ENCODE data around the gene ANKRD13B.

ANKRD13B gene

GRCh38 chr17:29622337-29623282 is 29.7 kb downstream of the ANKRD13B start, which contains the start of gene CORO6:
TSS of gene CORO6 (minus strand) at chr17:29622912. CDS start at chr17:29621421, 1,491 bp downstream.
- H3K4me3 ChIP-seq (ENCODE audit: low read depth in 1 of 5, low read length in 5 of 5): peak within 1 kb of the TSS; percentile 31 to 78 (median 69)

DNA sequence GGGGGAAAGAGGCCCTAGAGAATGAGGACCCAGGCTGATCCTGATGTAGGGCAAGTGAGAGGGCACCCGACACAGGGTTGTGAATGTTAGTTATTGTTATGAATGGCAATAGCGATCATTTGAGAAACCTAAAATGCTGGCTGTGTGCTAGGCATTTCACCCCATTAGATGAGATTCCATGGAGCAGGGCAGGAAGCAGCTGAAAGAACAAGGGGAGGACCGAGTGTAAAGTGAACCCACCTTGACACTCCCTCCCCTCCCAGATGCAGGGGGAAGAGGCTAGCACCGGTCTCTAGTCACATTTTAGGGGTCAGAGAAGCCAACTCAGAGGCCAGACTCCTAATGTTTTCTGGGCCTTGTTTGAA is 30.3 kb downstream of the ANKRD13B start:
- no peaks in the 10 kb centered on the region for H3K36me3 ChIP-seq (ENCODE audit: control insufficient read depth in 5 of 5, insufficient read depth in 5 of 5, low read length in 5 of 5)
- peaks cover 0 to 5% (median 0%) of the 10 kb centered on the region in 5 donors for H3K27me3 ChIP-seq (ENCODE audit: control insufficient read depth in 5 of 5, insufficient read depth in 4 of 5, low read length in 5 of 5)
- H3K9ac ChIP-seq (ENCODE audit: low read length in 5 of 5): peak overlapping the region in 1 of 5 donors; percentile 13
- peaks cover 0 to 29% (median 24%) of the 10 kb centered on the region in 5 donors for H3K4me1 ChIP-seq (ENCODE audit: control insufficient read depth in 5 of 5, insufficient read depth in 5 of 5, low read length in 5 of 5)
- H3K9me3 ChIP-seq (ENCODE audit: control insufficient read depth in 5 of 5, low read length in 5 of 5): no peaks in the 10 kb centered on the region
- H3K4me3 ChIP-seq (ENCODE audit: low read depth in 1 of 5, low read length in 5 of 5): peak overlapping the region in 4 of 5 donors; percentile 66 to 78 (median 70)
- H3K27ac ChIP-seq (ENCODE audit: low read depth, low read length): no peak overlapping the region

More at GRCh38 chr17:29622337-29623282, 29.7 kb downstream of the ANKRD13B start, which contains the start of gene CORO6:
- peak within 1 kb of the TSS in 4 of 5 donors; percentile 39 to 71 (median 58) for H3K9ac ChIP-seq (ENCODE audit: low read length in 5 of 5)
- H3K36me3 ChIP-seq (ENCODE audit: control insufficient read depth in 5 of 5, insufficient read depth in 5 of 5, low read length in 5 of 5): no peaks in the 10 kb centered on the region
- H3K27me3 ChIP-seq (ENCODE audit: control insufficient read depth in 5 of 5, insufficient read depth in 4 of 5, low read length in 5 of 5): peaks cover 0 to 5% (median 0%) of the 10 kb centered on the region in 5 donors
- no peaks in the 10 kb centered on the region for H3K9me3 ChIP-seq (ENCODE audit: control insufficient read depth in 5 of 5, low read length in 5 of 5)
- H3K4me1 ChIP-seq (ENCODE audit: control insufficient read depth in 5 of 5, insufficient read depth in 5 of 5, low read length in 5 of 5): peaks cover under 1 to 36% (median 30%) of the 10 kb centered on the region in 5 donors
- peak within 1 kb of the TSS; percentile 16 for H3K27ac ChIP-seq (ENCODE audit: low read depth, low read length)

- H3K27me3 ChIP-seq (ENCODE audit: control insufficient read depth in 5 of 5, insufficient read depth in 4 of 5, low read length in 5 of 5): no peaks in the 10 kb centered on the region
- H3K4me1 ChIP-seq (ENCODE audit: control insufficient read depth in 5 of 5, insufficient read depth in 5 of 5, low read length in 5 of 5): peaks cover 0 to 36% (median 25%) of the 10 kb centered on the region in 5 donors
- H3K9me3 ChIP-seq (ENCODE audit: control insufficient read depth in 5 of 5, low read length in 5 of 5): no peaks in the 10 kb centered on the region
- H3K36me3 ChIP-seq (ENCODE audit: control insufficient read depth in 5 of 5, insufficient read depth in 5 of 5, low read length in 5 of 5): peaks cover 0 to 9% (median 0%) of the 10 kb centered on the region in 5 donors
- H3K4me3 ChIP-seq (ENCODE audit: low read depth in 1 of 5, low read length in 5 of 5): no peak overlapping the region
- H3K9ac ChIP-seq (ENCODE audit: low read length in 5 of 5): no peak overlapping the region
- H3K27ac ChIP-seq (ENCODE audit: low read depth, low read length): no peak overlapping the region
Measured at GRCh38 chr17:29624586-29624985, 31.7 kb downstream of the ANKRD13B start.

- peaks cover 0 to 36% (median 26%) of the 10 kb centered on the region in 5 donors for H3K4me1 ChIP-seq (ENCODE audit: control insufficient read depth in 5 of 5, insufficient read depth in 5 of 5, low read length in 5 of 5)
- H3K9ac ChIP-seq (ENCODE audit: low read length in 5 of 5): no peak overlapping the region
- H3K27ac ChIP-seq (ENCODE audit: low read depth, low read length): no peak overlapping the region
- no peak overlapping the region for H3K4me3 ChIP-seq (ENCODE audit: low read depth in 1 of 5, low read length in 5 of 5)
- H3K36me3 ChIP-seq (ENCODE audit: control insufficient read depth in 5 of 5, insufficient read depth in 5 of 5, low read length in 5 of 5): peaks cover 0 to 15% (median 0%) of the 10 kb centered on the region in 5 donors
- H3K27me3 ChIP-seq (ENCODE audit: control insufficient read depth in 5 of 5, insufficient read depth in 4 of 5, low read length in 5 of 5): no peaks in the 10 kb centered on the region
- H3K9me3 ChIP-seq (ENCODE audit: control insufficient read depth in 5 of 5, low read length in 5 of 5): no peaks in the 10 kb centered on the region
Measured at GRCh38 chr17:29625037-29625750, 32.3 kb downstream of the ANKRD13B start.

DNA sequence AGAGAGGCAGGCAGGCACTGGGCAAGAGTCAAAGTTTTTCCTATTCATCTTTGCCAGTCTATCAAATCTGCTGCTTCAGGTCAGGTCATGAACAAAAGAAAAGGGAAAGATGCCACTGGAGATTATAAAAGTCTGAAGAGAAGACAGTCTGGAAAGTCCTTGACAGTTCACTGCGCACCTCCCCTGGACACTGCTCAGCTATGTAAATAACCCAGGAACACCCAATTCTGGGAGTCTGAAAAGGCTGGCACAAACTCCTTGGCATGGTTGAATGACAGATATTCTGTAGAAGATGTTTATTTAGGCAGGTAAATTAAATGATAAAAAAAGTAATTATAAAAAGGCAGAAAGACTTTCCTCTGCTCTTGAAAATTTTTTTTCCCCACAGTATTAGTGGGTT is 35.0 kb downstream of the ANKRD13B start:
- no peak overlapping the region for H3K9ac ChIP-seq (ENCODE audit: low read length in 5 of 5)
- no peak overlapping the region for H3K4me3 ChIP-seq (ENCODE audit: low read depth in 1 of 5, low read length in 5 of 5)
- peaks cover 0 to 39% (median 28%) of the 10 kb centered on the region in 5 donors for H3K4me1 ChIP-seq (ENCODE audit: control insufficient read depth in 5 of 5, insufficient read depth in 5 of 5, low read length in 5 of 5)
- H3K27me3 ChIP-seq (ENCODE audit: control insufficient read depth in 5 of 5, insufficient read depth in 4 of 5, low read length in 5 of 5): no peaks in the 10 kb centered on the region
- peaks cover 0 to 39% (median 18%) of the 10 kb centered on the region in 5 donors for H3K36me3 ChIP-seq (ENCODE audit: control insufficient read depth in 5 of 5, insufficient read depth in 5 of 5, low read length in 5 of 5)
- no peak overlapping the region for H3K27ac ChIP-seq (ENCODE audit: low read depth, low read length)
- no peaks in the 10 kb centered on the region for H3K9me3 ChIP-seq (ENCODE audit: control insufficient read depth in 5 of 5, low read length in 5 of 5)

GRCh38 chr17:29628644-29629043 is 35.7 kb downstream of the ANKRD13B start:
- Histone ChIP-seq H3K4me1 (ENCODE audit: control insufficient read depth in 5 of 5, insufficient read depth in 5 of 5, low read length in 5 of 5) (peaks cover 0 to 36% (median 23%) of the 10 kb centered on the region in 5 donors), H3K27ac (ENCODE audit: low read depth, low read length) (no peak overlapping the region), H3K4me3 (ENCODE audit: low read depth in 1 of 5, low read length in 5 of 5) (no peak overlapping the region), H3K9ac (ENCODE audit: low read length in 5 of 5) (no peak overlapping the region), H3K36me3 (ENCODE audit: control insufficient read depth in 5 of 5, insufficient read depth in 5 of 5, low read length in 5 of 5) (peaks cover 0 to 43% (median 21%) of the 10 kb centered on the region in 5 donors), H3K27me3 (ENCODE audit: control insufficient read depth in 5 of 5, insufficient read depth in 4 of 5, low read length in 5 of 5) (no peaks in the 10 kb centered on the region), H3K9me3 (ENCODE audit: control insufficient read depth in 5 of 5, low read length in 5 of 5) (no peaks in the 10 kb centered on the region)

- Histone ChIP-seq H3K36me3 (ENCODE audit: control insufficient read depth in 5 of 5, insufficient read depth in 5 of 5, low read length in 5 of 5) (peaks cover 0 to 51% (median 26%) of the 10 kb centered on the region in 5 donors), H3K9ac (ENCODE audit: low read length in 5 of 5) (no peak overlapping the region), H3K9me3 (ENCODE audit: control insufficient read depth in 5 of 5, low read length in 5 of 5) (no peaks in the 10 kb centered on the region), H3K27me3 (ENCODE audit: control insufficient read depth in 5 of 5, insufficient read depth in 4 of 5, low read length in 5 of 5) (no peaks in the 10 kb centered on the region), H3K4me1 (ENCODE audit: control insufficient read depth in 5 of 5, insufficient read depth in 5 of 5, low read length in 5 of 5) (peaks cover 0 to 36% (median 22%) of the 10 kb centered on the region in 5 donors), H3K27ac (ENCODE audit: low read depth, low read length) (no peak overlapping the region), H3K4me3 (ENCODE audit: low read depth in 1 of 5, low read length in 5 of 5) (no peak overlapping the region)
Measured at GRCh38 chr17:29629839-29630238, 36.9 kb downstream of the ANKRD13B start.

- Histone ChIP-seq H3K4me3 (ENCODE audit: low read depth in 1 of 5, low read length in 5 of 5) (no peak overlapping the region), H3K9me3 (ENCODE audit: control insufficient read depth in 5 of 5, low read length in 5 of 5) (no peaks in the 10 kb centered on the region), H3K9ac (ENCODE audit: low read length in 5 of 5) (no peak overlapping the region), H3K27ac (ENCODE audit: low read depth, low read length) (peak overlapping the region; percentile 13), H3K27me3 (ENCODE audit: control insufficient read depth in 5 of 5, insufficient read depth in 4 of 5, low read length in 5 of 5) (no peaks in the 10 kb centered on the region), H3K4me1 (ENCODE audit: control insufficient read depth in 5 of 5, insufficient read depth in 5 of 5, low read length in 5 of 5) (peaks cover 0 to 31% (median 18%) of the 10 kb centered on the region in 5 donors), H3K36me3 (ENCODE audit: control insufficient read depth in 5 of 5, insufficient read depth in 5 of 5, low read length in 5 of 5) (peaks cover 0 to 59% (median 30%) of the 10 kb centered on the region in 5 donors)
Measured at GRCh38 chr17:29630630-29631193, 37.8 kb downstream of the ANKRD13B start.

GRCh38 chr17:29633886-29634285 is 41.0 kb downstream of the ANKRD13B start:
- Histone ChIP-seq H3K4me3 (ENCODE audit: low read depth in 1 of 5, low read length in 5 of 5) (no peak overlapping the region), H3K27ac (ENCODE audit: low read depth, low read length) (no peak overlapping the region), H3K9ac (ENCODE audit: low read length in 5 of 5) (no peak overlapping the region), H3K36me3 (ENCODE audit: control insufficient read depth in 5 of 5, insufficient read depth in 5 of 5, low read length in 5 of 5) (peaks cover 6 to 68% (median 47%) of the 10 kb centered on the region in 5 donors), H3K4me1 (ENCODE audit: control insufficient read depth in 5 of 5, insufficient read depth in 5 of 5, low read length in 5 of 5) (peaks cover 0 to 26% (median 18%) of the 10 kb centered on the region in 5 donors), H3K9me3 (ENCODE audit: control insufficient read depth in 5 of 5, low read length in 5 of 5) (no peaks in the 10 kb centered on the region), H3K27me3 (ENCODE audit: control insufficient read depth in 5 of 5, insufficient read depth in 4 of 5, low read length in 5 of 5) (no peaks in the 10 kb centered on the region)
